G401.6 (cell line): ENCODE results near the gene TLCD2.
"Not testable (repeated sequence)": the region's sequence is repeated elsewhere in the genome, so short reads cannot be mapped to it uniquely, and the experiment has no call there.

Experiments
- FAIRE-seq: peaks from 2 replicates; lab custom pipeline; 2012; peaks lifted over from hg19 to GRCh38; lab: Jason Lieb, UNC

The TLCD2 gene

GRCh38 chr17:1735834-1736347, 25.7 kb upstream of the TLCD2 start:
- no peak for FAIRE-seq

GRCh38 chr17:1735418-1735817, 25.2 kb upstream of the TLCD2 start:
- no peak for FAIRE-seq

GRCh38 chr17:1733759-1734158, 23.6 kb upstream of the TLCD2 start:
- FAIRE-seq, result no peak

- FAIRE-seq, result no peak
These were observed 22.7 kb upstream of the TLCD2 start for GRCh38 chr17:1732833-1733321.

GRCh38 chr17:1732241-1732832, 22.2 kb upstream of the TLCD2 start:
- no peak for FAIRE-seq

- FAIRE-seq, result no peak
These were observed 21.0 kb upstream of the TLCD2 start for GRCh38 chr17:1731194-1731506.

GRCh38 chr17:1730326-1731193, 20.4 kb upstream of the TLCD2 start:
- FAIRE-seq, result no peak

GRCh38 chr17:1729966-1730325, 19.8 kb upstream of the TLCD2 start:
- FAIRE-seq, result no peak

GRCh38 chr17:1727876-1728630, 17.9 kb upstream of the TLCD2 start:
- no peak for FAIRE-seq

- no peak for FAIRE-seq
These were observed 17.1 kb upstream of the TLCD2 start for GRCh38 chr17:1727258-1727789.

GRCh38 chr17:1726626-1727257, 16.6 kb upstream of the TLCD2 start:
- FAIRE-seq, result no peak

GRCh38 chr17:1725642-1726511, 15.7 kb upstream of the TLCD2 start:
- no peak for FAIRE-seq

GRCh38 chr17:1724869-1725641, 14.9 kb upstream of the TLCD2 start:
- no peak for FAIRE-seq

- no peak for FAIRE-seq
These were observed 14.2 kb upstream of the TLCD2 start, which contains the start of gene WDR81 for GRCh38 chr17:1724351-1724868. Gene WDR81 (plus strand): TSS chr17:1724704. CDS start chr17:1724960, 256 bp downstream.

GRCh38 chr17:1722022-1722421, 11.8 kb upstream of the TLCD2 start:
- FAIRE-seq, result not testable (repeated sequence)

- FAIRE-seq, result peak; percentile 27
These were observed 10.7 kb upstream of the TLCD2 start for GRCh38 chr17:1720856-1721386.

- FAIRE-seq, result no peak
These were observed 8.4 kb upstream of the TLCD2 start for GRCh38 chr17:1718362-1719165.

- peak; percentile 99 for FAIRE-seq
These were observed 6.9 kb upstream of the TLCD2 start for GRCh38 chr17:1716912-1717695.
